ENCODE data around the gene CPSF3.

Gene CPSF3

GRCh38 chr2:9517118-9517782 lies 93.8 kb downstream of the CPSF3 start:
- in situ Hi-C loops (cut with MboI; ENCODE audit: low sequenced_read_pairs, unreplicated experiment) = no loop called here
- DNase-seq (ENCODE audit: low spot score) = no peak
- TF ChIP-seq CTCF (IDR thresholded peaks at IDR 0.05; ENCODE audit: borderline replicate concordance, control extremely low read depth, extremely low read depth, insufficient read depth, missing control alignments) = no peak

GRCh38 chr2:9518163-9518562 lies 94.7 kb downstream of the CPSF3 start:
- in situ Hi-C loops (cut with MboI; ENCODE audit: low sequenced_read_pairs, unreplicated experiment) = no loop called here
- peak; percentile 3 for TF ChIP-seq CTCF (IDR thresholded peaks at IDR 0.05; ENCODE audit: borderline replicate concordance, control extremely low read depth, extremely low read depth, insufficient read depth, missing control alignments)
- no peak for DNase-seq (ENCODE audit: low spot score)

- DNase-seq (ENCODE audit: low spot score) = no peak
- in situ Hi-C loops (cut with MboI; ENCODE audit: low sequenced_read_pairs, unreplicated experiment) = no loop called here
- TF ChIP-seq CTCF (IDR thresholded peaks at IDR 0.05; ENCODE audit: borderline replicate concordance, control extremely low read depth, extremely low read depth, insufficient read depth, missing control alignments) = no peak
These were observed 95.3 kb downstream of the CPSF3 start for GRCh38 chr2:9518780-9519179.

- no peak for TF ChIP-seq CTCF (IDR thresholded peaks at IDR 0.05; ENCODE audit: borderline replicate concordance, control extremely low read depth, extremely low read depth, insufficient read depth, missing control alignments)
- no peak for DNase-seq (ENCODE audit: low spot score)
- in situ Hi-C loops (cut with MboI; ENCODE audit: low sequenced_read_pairs, unreplicated experiment) = no loop called here
These were observed 95.8 kb downstream of the CPSF3 start for GRCh38 chr2:9519250-9519649.

Measured in GM13976 (cell line).